Psoas muscle (tissue), 8 donors: ENCODE measurements around the gene DDX24. TPM values are rescaled to one million over a fixed set of nuclear protein-coding genes. Genes with fewer than 3 reads are reported as not detected.

Experiments
- ATAC-seq, 4 donors: fragments of 200-7000 bp; cut with Tn5 transposase; one replicate each; pipeline ENCODE4 v1.9.1; 2020; ENCODE audit warnings: moderate library complexity in 3 of 4, mild to moderate bottlenecking in 2 of 4
- DNase-seq, 2 donors: peaks; one replicate each; pipeline ENCODE4 v3.0.0-alpha.2; 2020
- H3K27ac ChIP-seq: fragments of 200-600 bp; one replicate; pipeline ENCODE4 v1.8.0; 2022
- H3K27me3 ChIP-seq, 3 donors: fragments of 200-600 bp in 1 of 3; one replicate each; pipeline versions ENCODE4 v1.6.1 to v1.8.0; 2013 to 2022; ENCODE audit warnings: low read length in 2 of 3, mild to moderate bottlenecking in 2 of 3, moderate library complexity in 1 of 3; ENCODE audit not compliant: insufficient read depth in 3 of 3
- H3K36me3 ChIP-seq, 2 donors: fragments of 200-600 bp in 1 of 2; one replicate each; pipeline versions ENCODE4 v1.6.1 to v1.8.0; 2013 to 2022; ENCODE audit warnings: low read depth in 1 of 2, mild to moderate bottlenecking in 1 of 2, moderate library complexity in 1 of 2; ENCODE audit not compliant: insufficient read depth in 1 of 2
- H3K4me1 ChIP-seq: fragments of 200-600 bp; one replicate; pipeline ENCODE4 v1.8.0; 2022
- H3K4me3 ChIP-seq: fragments of 200-600 bp; one replicate; pipeline ENCODE4 v1.8.0; 2022; ENCODE audit warnings: mild to moderate bottlenecking
- H3K9me3 ChIP-seq: fragments of 200-600 bp; one replicate; pipeline ENCODE4 v1.8.0; 2022
- CTCF ChIP-seq: fragments of 200-600 bp; IDR thresholded peaks from one replicate; pipeline ENCODE4 v1.8.0; 2022; ENCODE audit warnings: antibody characterized with exemption
- WGBS, 3 donors: extraction: QIAGEN DNeasy Blood & Tissue Kit; methylation state at CpG; one replicate each; pipeline versions ENCODE4 v1.1.6 to v1.1.7; 2013; 5-methylcytosine and 5-hydroxymethylcytosine counted together
- intact Hi-C, 2 donors: fragments of 100-400 bp; cut with DNase I; formaldehyde crosslinking; loops; one replicate each; pipeline versions ENCODE4 v1.11.0 to v1.14.2; 2022
- polyA plus RNA-seq, 3 donors: library from polyadenylated mRNA; stranded (reverse); fragments of 200-250 nt; gene quantifications; one replicate each; pipeline ENCODE4 v1.2.3, GENCODE V29; 2013
- total RNA-seq, 4 donors: library from RNA; stranded (reverse); fragmentation: NEBNext Ultra II Directional in 2 of 4; extraction: Animal tissue kit (Norgen Biotek cat#: 25700) in 2 of 4; gene quantifications; one replicate each; pipeline versions ENCODE4 v1.2.1 to v1.2.4, GENCODE V29; 2021 to 2023
- donor health status: healthy with polysubstance abuse.
- donor health status: DM: no; HTN: no; CAD: no; lungs with moderate emphysema.
- donor health status: Bipolar disorder and iron deficiency.
- donor health status: healthy.
- donor health status: DM: yes; HTN: yes; CAD: no.
- donor health status: DM: no; HTN: no; CAD: no.
- donor health status: DM: no; HTN: no; CAD: no.
- donor health status: DM: yes; HTN: yes; CAD: no.

Gene DDX24
- total and polyA plus RNA-seq, 7 donors: 66.5 to 190 (median 145) TPM

- Histone ChIP-seq H3K27ac (no peak overlapping the region), H3K4me3 (no peak overlapping the region), H3K4me1 (peaks cover 5% of the 10 kb centered on the region), H3K27me3 (no peaks in the 10 kb centered on the region), H3K36me3 (no peaks in the 10 kb centered on the region), H3K9me3 (no peaks in the 10 kb centered on the region)
- intact Hi-C loops: no loop called here
- DNase-seq (no peak), ATAC-seq (no peak)
- TF ChIP-seq CTCF: no peak
- 83 to 88% (median 87%) methylated on average over 6 of the region's 6 CpGs for WGBS, 3 donors
These were observed 66.6 kb downstream of the DDX24 start for GRCh38 chr14:94014382-94014781.

- no peak for TF ChIP-seq CTCF
- no peak overlapping the region for H3K27ac ChIP-seq
- WGBS, 3 donors: 59 to 81% (median 64%) methylated on average over 2 of the region's 2 CpGs
- no peaks in the 10 kb centered on the region for H3K36me3 ChIP-seq
- H3K27me3 ChIP-seq: no peaks in the 10 kb centered on the region
- ATAC-seq (no peak), DNase-seq (no peak)
- intact Hi-C loops: no loop called here
- H3K4me1 ChIP-seq: peaks cover 7% of the 10 kb centered on the region
- H3K9me3 ChIP-seq: no peaks in the 10 kb centered on the region
- no peak overlapping the region for H3K4me3 ChIP-seq
These were observed 69.2 kb downstream of the DDX24 start for GRCh38 chr14:94011795-94012194.

GRCh38 chr14:94010625-94011024, 70.4 kb downstream of the DDX24 start:
- ATAC-seq (peak in 1 of 4 donors; percentile 16), DNase-seq (peak in 1 of 2 donors; percentile 15)
- Histone ChIP-seq H3K9me3 (no peaks in the 10 kb centered on the region), H3K4me3 (no peak overlapping the region), H3K4me1 (peaks cover 7% of the 10 kb centered on the region), H3K27ac (no peak overlapping the region), H3K27me3 (no peaks in the 10 kb centered on the region), H3K36me3 (no peaks in the 10 kb centered on the region)
- TF ChIP-seq CTCF: no peak
- WGBS, 3 donors: 86 to 93% (median 88%) methylated on average over 6 of the region's 6 CpGs
- intact Hi-C loops: no loop called here

GRCh38 chr14:94009767-94010166, 71.2 kb downstream of the DDX24 start:
- intact Hi-C loops: no loop called here
- TF ChIP-seq CTCF: no peak
- H3K27ac ChIP-seq: no peak overlapping the region
- no peak overlapping the region for H3K4me3 ChIP-seq
- peaks cover 0 to 4% of the 10 kb centered on the region in 2 donors for H3K36me3 ChIP-seq
- no peaks in the 10 kb centered on the region for H3K27me3 ChIP-seq
- peak in 3 of 4 donors; percentile 29 to 55 (median 42) for ATAC-seq
- peaks cover 7% of the 10 kb centered on the region for H3K4me1 ChIP-seq
- no peaks in the 10 kb centered on the region for H3K9me3 ChIP-seq
- WGBS, 3 donors: 16 to 27% (median 19%) methylated on average over 4 of the region's 4 CpGs
- peak in 1 of 2 donors; percentile 20 for DNase-seq

- Histone ChIP-seq H3K27ac (no peak overlapping the region), H3K36me3 (peaks cover 0 to 4% of the 10 kb centered on the region in 2 donors), H3K4me3 (no peak overlapping the region), H3K27me3 (no peaks in the 10 kb centered on the region), H3K4me1 (peaks cover 7% of the 10 kb centered on the region), H3K9me3 (no peaks in the 10 kb centered on the region)
- TF ChIP-seq CTCF: no peak
- ATAC-seq: no peak
- intact Hi-C loops: no loop called here
- no peak for DNase-seq
- 70 to 85% (median 81%) methylated on average over 3 of the region's 3 CpGs for WGBS, 3 donors
These were observed 72.8 kb downstream of the DDX24 start for GRCh38 chr14:94008234-94008633.
